ENCODE data around the gene CCL25.
"Not testable (repeated sequence)": the region's sequence is repeated elsewhere in the genome, so short reads cannot be mapped to it uniquely, and the experiment has no call there.

CCL25 gene

GRCh38 chr19:8085598-8086408 lies 33.2 kb downstream of the CCL25 start:
- DNase-seq (ENCODE audit: low read depth in 2 of 2) = no peak

- DNase-seq (ENCODE audit: low read depth in 2 of 2) = no peak
Measured at GRCh38 chr19:8086849-8087248, 34.3 kb downstream of the CCL25 start.

- no peak for DNase-seq (ENCODE audit: low read depth in 2 of 2)
Measured at GRCh38 chr19:8087876-8088275, 35.3 kb downstream of the CCL25 start.

- DNase-seq (ENCODE audit: low read depth in 2 of 2) = no peak
Measured at GRCh38 chr19:8088752-8089663, 36.4 kb downstream of the CCL25 start.

GRCh38 chr19:8089664-8090601 lies 37.4 kb downstream of the CCL25 start:
- DNase-seq (ENCODE audit: low read depth in 2 of 2) = no peak

GRCh38 chr19:8090950-8091349 lies 38.4 kb downstream of the CCL25 start:
- DNase-seq (ENCODE audit: low read depth in 2 of 2) = no peak

GRCh38 chr19:8093740-8094139 lies 41.2 kb downstream of the CCL25 start:
- no peak for DNase-seq (ENCODE audit: low read depth in 2 of 2)

GRCh38 chr19:8094336-8094735 lies 41.8 kb downstream of the CCL25 start:
- no peak for DNase-seq (ENCODE audit: low read depth in 2 of 2)

- no peak for DNase-seq (ENCODE audit: low read depth in 2 of 2)
Measured at GRCh38 chr19:8095354-8095886, 42.9 kb downstream of the CCL25 start.

- DNase-seq (ENCODE audit: low read depth in 2 of 2) = no peak
Measured at GRCh38 chr19:8096071-8096470, 43.5 kb downstream of the CCL25 start.

- no peak for DNase-seq (ENCODE audit: low read depth in 2 of 2)
Measured at GRCh38 chr19:8097198-8097597, 44.6 kb downstream of the CCL25 start.

- DNase-seq (ENCODE audit: low read depth in 2 of 2) = no peak
Measured at GRCh38 chr19:8097681-8098567, 45.4 kb downstream of the CCL25 start.

GRCh38 chr19:8101311-8101710 lies 48.8 kb downstream of the CCL25 start:
- DNase-seq (ENCODE audit: low read depth in 2 of 2) = no peak

GRCh38 chr19:8101910-8102309 lies 49.4 kb downstream of the CCL25 start:
- DNase-seq (ENCODE audit: low read depth in 2 of 2) = not testable (repeated sequence)

- no peak for DNase-seq (ENCODE audit: low read depth in 2 of 2)
Measured at GRCh38 chr19:8105471-8105870, 52.9 kb downstream of the CCL25 start.

- DNase-seq (ENCODE audit: low read depth in 2 of 2) = no peak
Measured at GRCh38 chr19:8107301-8107903, 54.8 kb downstream of the CCL25 start.

- no peak for DNase-seq (ENCODE audit: low read depth in 2 of 2)
Measured at GRCh38 chr19:8108560-8109445, 56.2 kb downstream of the CCL25 start.

- DNase-seq (ENCODE audit: low read depth in 2 of 2) = no peak
Measured at GRCh38 chr19:8109455-8109854, 56.9 kb downstream of the CCL25 start.
